ENCODE measurements around the gene RUFY2. TPM values are rescaled to one million over a fixed set of nuclear protein-coding genes. Genes with fewer than 3 reads are reported as not detected.

The RUFY2 gene
- 11.7 and 12.9 TPM in 2 replicates for total RNA-seq (ENCODE audit: low replicate concordance)

DNA sequence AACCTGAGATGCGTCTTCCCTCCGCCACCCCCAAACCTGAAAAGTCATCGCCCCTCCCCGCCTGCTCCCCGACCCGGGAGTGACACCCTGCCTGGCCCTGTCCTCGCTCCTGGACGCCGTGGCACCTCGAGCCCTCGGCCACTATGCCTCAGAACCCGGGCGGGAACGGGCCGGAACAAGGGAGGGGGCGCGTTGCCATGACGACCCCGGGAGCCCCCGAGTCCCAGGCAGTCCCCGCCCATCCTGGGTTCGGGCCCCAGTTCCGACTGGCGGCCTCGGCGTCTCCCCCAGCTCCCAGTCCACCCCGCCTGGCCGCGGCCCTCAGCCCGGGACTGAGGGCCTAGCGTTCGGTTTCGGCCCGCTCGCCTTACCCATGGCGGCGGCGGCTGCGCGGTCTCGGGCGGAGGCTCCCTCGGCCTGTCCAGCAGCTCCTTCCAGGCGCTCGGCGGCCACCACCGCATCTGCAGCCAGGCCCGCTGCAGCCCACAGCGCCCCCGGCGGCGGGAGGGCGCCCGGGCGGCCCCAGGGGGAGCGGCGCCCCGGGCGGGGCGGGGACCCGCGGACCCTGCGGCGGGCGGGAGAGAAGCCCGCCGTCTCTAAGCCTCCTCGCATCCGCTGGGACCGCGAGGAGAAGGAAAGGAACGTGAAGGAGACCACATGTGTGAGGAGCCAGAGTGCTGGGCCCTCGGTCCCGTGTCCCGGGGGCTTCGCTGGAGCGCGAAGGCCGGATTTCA is at the start of gene RUFY2:
Gene RUFY2, minus strand, starts transcription at position 463 of the 734 bp plus-strand sequence. Its CDS starts 88 bp downstream, at position 375.

GRCh38 chr10:68332259-68333057 is 74.6 kb downstream of the RUFY2 start, which contains the start of gene PBLD:
PBLD (minus strand) TSS chr10:68332928; CDS start chr10:68306844, 26,084 bp downstream.

DNA sequence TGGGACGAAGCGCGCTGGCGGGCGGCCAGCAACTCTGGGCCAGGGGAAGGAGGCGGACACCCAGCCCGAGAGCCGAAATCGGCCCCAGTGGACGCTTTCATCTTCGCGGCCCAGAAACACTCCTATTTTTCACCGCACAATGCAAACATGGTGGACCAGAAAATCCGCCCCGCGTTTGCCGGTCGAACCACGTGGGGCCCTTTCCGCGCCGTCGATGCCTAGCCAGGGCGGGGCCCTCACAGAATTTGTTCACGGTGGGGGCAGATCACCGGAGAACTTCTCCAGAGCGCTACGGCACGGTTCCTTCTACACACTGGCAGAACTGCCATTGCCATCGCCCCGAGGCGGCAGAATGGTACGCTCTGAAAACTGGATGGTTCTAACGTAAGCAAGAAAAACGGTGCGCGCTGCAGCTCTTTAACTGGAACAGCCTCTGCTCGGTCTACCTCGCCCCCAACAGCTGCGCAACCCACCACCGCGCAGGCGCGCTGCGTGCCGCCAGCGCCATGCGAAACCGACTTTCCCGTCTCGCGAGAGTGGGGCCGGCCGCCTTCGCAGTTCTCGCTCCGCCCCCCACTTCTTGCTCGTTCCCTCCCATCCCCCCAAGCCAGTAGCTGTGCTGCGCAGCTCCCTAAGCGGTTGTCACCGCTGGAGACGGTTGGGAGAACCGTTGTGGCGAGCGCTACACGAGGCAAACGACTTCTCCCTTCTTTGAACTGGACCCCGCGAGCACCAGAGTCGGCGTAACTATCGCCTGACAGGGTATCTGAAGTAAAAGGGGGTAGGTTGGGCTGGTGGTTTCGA is 75.4 kb downstream of the RUFY2 start, which contains the start of gene HNRNPH3:
Gene HNRNPH3, plus strand, starts transcription at position 610 of the 804 bp plus-strand sequence. CDS start 5,158 bp downstream, outside the sequence.

Other genes starting within 250 kb of the RUFY2 start
- gene ATOH7, start 175.2 kb downstream of the RUFY2 start, total RNA-seq (ENCODE audit: low replicate concordance): not detected in 2 replicates
- 27.1 and 30.0 TPM in 2 replicates for gene HNRNPH3, start 75.2 kb downstream of the RUFY2 start, total RNA-seq (ENCODE audit: low replicate concordance)
- gene PBLD, start 74.3 kb downstream of the RUFY2 start, total RNA-seq (ENCODE audit: low replicate concordance): 2.8 and 6.5 TPM in 2 replicates
- gene DNA2, start 64.7 kb upstream of the RUFY2 start, total RNA-seq (ENCODE audit: low replicate concordance): 4.0 and 4.4 TPM in 2 replicates
- gene SLC25A16, start 120.2 kb upstream of the RUFY2 start, total RNA-seq (ENCODE audit: low replicate concordance): 11.9 and 76.2 TPM in 2 replicates
- 0.82 and 1.4 TPM in 2 replicates for gene TET1, start 153.1 kb upstream of the RUFY2 start, total RNA-seq (ENCODE audit: low replicate concordance)